GM12878 (cell line): ENCODE measurements around the gene GFAP. TPM values are rescaled to one million over a fixed set of nuclear protein-coding genes. Genes with fewer than 3 reads are reported as not detected.

ENCODE experiments used
- ATAC-seq: fragments of 200-7000 bp; cut with Tn5 transposase; 3 replicates; pipeline ENCODE4 v1.9.1; 2020; ENCODE audit warnings: mild to moderate bottlenecking, moderate library complexity
- BruUV-seq: library from RNA; stranded (reverse); fragments of 400-500 nt; replicated peaks from 2 replicates; lab custom pipeline; 2021; lab: Mats Ljungman, UMichigan
- CTCF ChIA-PET: fragments of 300-600 bp; sonication (Branson Sonifier 250); formaldehyde crosslinking; extraction: SDS; loops from one replicate; lab custom pipeline; 2021; ENCODE audit warnings: inconsistent platforms; lab: Yijun Ruan, JAX
- POLR2A ChIA-PET: fragments of 350-600 bp; formaldehyde crosslinking; extraction: SDS; loops from one replicate; lab custom pipeline; 2021; ENCODE audit warnings: inconsistent platforms; lab: Charles Lee
- RAD21 ChIA-PET: fragments of 300-600 bp; sonication (Branson Sonifier 250); formaldehyde crosslinking; loops from one replicate; lab custom pipeline; 2023; ENCODE audit warnings: antibody characterized with exemption; ENCODE audit not compliant: unreplicated experiment; lab: Charles Lee
- SMC1A ChIA-PET: fragments of 300-600 bp; sonication (Branson Sonifier 250); formaldehyde crosslinking; loops from one replicate; lab custom pipeline; 2023; ENCODE audit not compliant: unreplicated experiment, uncharacterized antibody; lab: Charles Lee
- DNase-seq: peaks from one replicate; pipeline ENCODE4 v3.0.0-alpha.2; 2011; ENCODE audit warnings: low read depth, low spot score
- FAIRE-seq: peaks from 3 replicates; lab custom pipeline; 2011; peaks lifted over from hg19 to GRCh38; lab: Jason Lieb, UNC
- H2AFZ ChIP-seq: 2 replicates; pipeline ENCODE4 v1.6.0; 2011; ENCODE audit warnings: low read depth, low read length, control low read depth; ENCODE audit not compliant: control insufficient read depth
- H3K27ac ChIP-seq: 2 replicates; pipeline ENCODE4 v1.5.1; 2011; ENCODE audit warnings: control low read depth; ENCODE audit not compliant: control insufficient read depth, insufficient read depth
- H3K27me3 ChIP-seq, 2 experiments: replicated peaks in 1 of 2; 2 replicates each; pipeline versions ENCODE4 v1.6.0 to v1.6.1; 2011; ENCODE audit warnings: low read length in 1 of 2; ENCODE audit not compliant: control insufficient read depth in 2 of 2, insufficient read depth in 2 of 2
- H3K36me3 ChIP-seq, 2 experiments: 2 replicates each; pipeline ENCODE4 v1.5.1; 2011; ENCODE audit warnings: low read length in 1 of 2; ENCODE audit not compliant: control insufficient read depth in 2 of 2, insufficient read depth in 2 of 2
- H3K4me1 ChIP-seq: 2 replicates; pipeline ENCODE4 v1.6.1; 2011; ENCODE audit warnings: mild to moderate bottlenecking, low read length, moderate library complexity, mixed read lengths; ENCODE audit not compliant: control insufficient read depth, insufficient read depth
- H3K4me2 ChIP-seq: 2 replicates; pipeline ENCODE4 v1.6.0; 2011; ENCODE audit warnings: control low read depth; ENCODE audit not compliant: control insufficient read depth, insufficient read depth
- H3K4me3 ChIP-seq: fragments of 200-600 bp; sonication (generic); 2 replicates; pipeline ENCODE4 v1.5.1; 2016
- H3K79me2 ChIP-seq: 2 replicates; pipeline ENCODE4 v1.6.0; 2011; ENCODE audit warnings: low read length; ENCODE audit not compliant: control insufficient read depth, insufficient read depth
- H3K9ac ChIP-seq: 2 replicates; pipeline ENCODE4 v1.8.0; 2011; ENCODE audit warnings: low read length, control low read depth, mixed read lengths; ENCODE audit not compliant: control insufficient read depth, insufficient read depth
- H3K9me3 ChIP-seq: replicated peaks from 3 replicates; pipeline ENCODE4 v1.5.1; 2011; ENCODE audit warnings: mild to moderate bottlenecking, low read length; ENCODE audit not compliant: control insufficient read depth, insufficient read depth
- H4K20me1 ChIP-seq: 2 replicates; pipeline ENCODE4 v1.6.0; 2011; ENCODE audit not compliant: control insufficient read depth, insufficient read depth
- BCL11A ChIP-seq: IDR thresholded peaks from 2 replicates; pipeline ENCODE4 v1.6.1; 2011; ENCODE audit warnings: low read depth, low read length
- ESRRA ChIP-seq: IDR thresholded peaks from 2 replicates; pipeline ENCODE4 v1.6.1; 2012; ENCODE audit warnings: mild to moderate bottlenecking, low read length, improper control_type of control experiment
- ETV6 ChIP-seq, 2 experiments: fragments of 450-650 bp in 1 of 2; IDR thresholded peaks in 1 of 2; conservative IDR thresholded peaks in 1 of 2; 2 replicates each; pipeline ENCODE4 v1.6.1; 2014; ENCODE audit warnings: antibody characterized with exemption in 1 of 2, borderline replicate concordance in 1 of 2, low read depth in 1 of 2, mild to moderate bottlenecking in 1 of 2, moderate library complexity in 1 of 2
- FOS ChIP-seq: IDR thresholded peaks from 3 replicates; pipeline ENCODE4 v1.6.1; 2011; ENCODE audit warnings: borderline replicate concordance; ENCODE audit not compliant: insufficient read length; ENCODE audit errors: extremely low read depth
- IRF4 ChIP-seq: IDR thresholded peaks from 2 replicates; pipeline ENCODE4 v1.6.1; 2011; ENCODE audit warnings: low read depth, low read length
- MAX ChIP-seq: IDR thresholded peaks from 2 replicates; pipeline ENCODE4 v1.6.1; 2012; ENCODE audit warnings: low read depth, low read length, improper control_type of control experiment
- REST ChIP-seq: IDR thresholded peaks from 2 replicates; pipeline ENCODE4 v1.6.1; 2012; ENCODE audit warnings: mild to moderate bottlenecking, low read depth, low read length
- SMARCA5 ChIP-seq: fragments of 450-650 bp; IDR thresholded peaks from 2 replicates; pipeline ENCODE4 v1.6.1; 2017; ENCODE audit warnings: mild to moderate bottlenecking
- SPI1 ChIP-seq: IDR thresholded peaks from 2 replicates; pipeline ENCODE4 v1.6.1; 2011; ENCODE audit warnings: low read depth, mild to moderate bottlenecking, low read length, moderate library complexity, borderline replicate concordance; ENCODE audit not compliant: insufficient read depth
- WGBS: methylation state at CpG from one replicate; pipeline ENCODE4 v1.1.6; 2016; ENCODE audit warnings: low lambda C conversion rate; ENCODE audit not compliant: insufficient replicate concordance, insufficient coverage; ENCODE audit errors: missing lambda C conversion rate; 5-methylcytosine and 5-hydroxymethylcytosine counted together
- in situ Hi-C: fragments of 300-500 bp; cut with MboI; formaldehyde crosslinking; loops from 9 replicates; pipeline ENCODE4 v1.14.3; 2018; ENCODE audit warnings: mixed read lengths
- intact Hi-C: fragments of 100-400 bp; cut with micrococcal nuclease; formaldehyde crosslinking; loops from one replicate; pipeline ENCODE4 v1.14.2; 2022; ENCODE audit not compliant: unreplicated experiment
- polyA plus RNA-seq, 11 experiments: library from polyadenylated mRNA; depleted of rRNA in 4 of 11; unstranded in 6 of 11; stranded (reverse) in 5 of 11; fragments of >200 nt; fragmentation: Nextera tagmentation in 4 of 11; fragmentation: Illumina TruSeq in 1 of 11; extraction: Ambion mirVana in 4 of 11; extraction: Trizol in 1 of 11; gene quantifications; 1 replicate in 1 of 11; 2 replicates in 10 of 11; pipeline versions ENCODE4 v1.2.1 to v1.2.3, GENCODE V29; 2011 to 2016; ENCODE audit warnings: inconsistent platforms in 2 of 11, missing spikeins in 2 of 11, low read depth in 1 of 11
- total RNA-seq, 4 experiments: library from RNA; depleted of rRNA in 3 of 4; stranded (reverse); fragments of >200 nt in 3 of 4; fragmentation: Illumina TruSeq in 1 of 4; extraction: Trizol in 1 of 4; gene quantifications; 2 replicates each; pipeline versions ENCODE4 v1.2.1 to v1.2.3, GENCODE V29; 2013 to 2021

GFAP gene
- total and polyA plus RNA-seq, 10 of the 15 experiments (the other 5 are each of a cell fraction or from before 2014, with no cell fraction given) = 0.04 to 0.25 TPM; not detected in 8

- ATAC-seq = no peak
- WGBS = 97% methylated on average over 4 of the region's 4 CpGs
These were observed 20.7 kb downstream of the GFAP start for GRCh38 chr17:44894642-44895041.

More at GRCh38 chr17:44894642-44895041, 20.7 kb downstream of the GFAP start:
- Histone ChIP-seq H3K79me2 (peaks cover 45% of the 10 kb centered on the region), H3K36me3 (peaks cover 0 to 9% of the 10 kb centered on the region in 2 experiments; a peak in 2 of 4 replicates), H3K9ac (no peak overlapping the region), H3K27me3 (no peaks in the 10 kb centered on the region), H2AFZ (no peak overlapping the region), H3K4me2 (no peak overlapping the region), H3K4me3 (no peak overlapping the region), H3K27ac (no peak overlapping the region), H3K4me1 (peaks cover 3% of the 10 kb centered on the region; the same call in 1 of the 2 replicates), H4K20me1 (no peaks in the 10 kb centered on the region), H3K9me3 (no peaks in the 10 kb centered on the region)
- intact Hi-C loops (no loop called here), in situ Hi-C loops (no loop called here)
- SMC1A ChIA-PET = interaction anchor here (1.0 to 1.6 kb wide), 2 partner anchors 10 to 26 kb away, joined by 4 to 6 read pairs; no protein-coding TSS in a partner anchor
- TF ChIP-seq SPI1 (no peak), IRF4 (no peak), REST (no peak), FOS (no peak), SMARCA5 (no peak), MAX (no peak), ETV6 (conservative IDR thresholded peaks at IDR 0.05 in 1 of 2, IDR thresholded peaks at IDR 0.05 in 1 of 2; ENCODE audit: borderline replicate concordance in 1 of 2, low read depth in 1 of 2) (no peak), ESRRA (no peak), BCL11A (no peak)
- FAIRE-seq (no peak), DNase-seq (no peak)
- CTCF ChIA-PET = interaction anchor here (0.7 kb wide), 1 partner anchor 16 kb away, joined by 3 read pairs; no protein-coding TSS in a partner anchor
- BruUV-seq = no TSS peak
- POLR2A ChIA-PET = interaction anchor here (0.6 kb wide), 1 partner anchor 93 kb away, joined by 5 read pairs; no protein-coding TSS in a partner anchor
- RAD21 ChIA-PET = no interaction called here
